Forelimb muscle (tissue), 1 donor: ENCODE results near the gene BTBD2. TPM values are rescaled to one million over a fixed set of nuclear protein-coding genes. Genes with fewer than 3 reads are reported as not detected.

Experiments used
- DNase-seq: peaks from one replicate; pipeline ENCODE4 v3.0.0-alpha.2; 2013; ENCODE audit warnings: low read depth
- polyA plus RNA-seq: library from polyadenylated mRNA; unstranded; fragments of 120-200 nt; gene quantifications from one replicate; pipeline ENCODE4 v1.2.1, GENCODE V29; 2013; ENCODE audit not compliant: insufficient read length

BTBD2 gene
- polyA plus RNA-seq, 1 donor: 68.1 TPM

DNA sequence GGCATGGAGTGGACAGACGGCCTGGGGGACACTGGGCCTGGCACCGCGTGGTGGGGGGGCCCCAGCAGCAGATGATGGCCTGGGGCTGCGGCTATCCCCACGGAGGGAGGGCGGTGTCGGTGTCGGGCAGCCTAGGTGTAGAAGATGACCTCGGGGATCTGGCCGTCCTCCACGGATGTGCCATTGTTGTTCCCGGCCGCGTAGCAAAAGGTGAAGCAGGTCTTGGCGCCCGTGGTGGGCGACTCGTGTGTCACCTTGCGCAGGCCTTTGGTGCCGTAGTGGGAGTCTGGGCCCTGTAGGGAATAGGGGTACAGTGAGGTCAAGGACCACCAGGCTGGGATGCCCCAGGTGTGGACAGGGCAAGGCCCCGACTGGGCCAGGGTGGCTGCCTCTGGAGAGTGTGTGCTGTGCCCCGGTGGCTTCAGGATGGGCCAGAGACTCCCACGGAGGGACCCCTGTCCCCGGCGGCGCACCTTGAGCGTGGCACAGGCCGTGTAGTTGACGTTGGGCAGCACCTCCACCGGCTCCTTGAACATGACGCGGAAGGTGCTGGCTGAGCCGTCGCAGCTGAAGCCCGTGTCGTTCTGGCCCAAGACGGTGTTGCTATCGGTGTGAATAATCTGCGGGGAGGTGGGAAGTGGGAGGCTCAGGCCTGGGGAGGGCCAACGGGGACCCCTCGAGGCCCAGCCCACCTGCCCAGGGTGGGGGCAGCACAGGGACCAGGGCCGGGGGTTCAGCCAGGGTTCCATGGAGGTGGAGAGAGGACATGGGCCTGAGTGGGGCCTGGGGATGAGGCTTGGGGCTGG is 29.0 kb downstream of the BTBD2 start:
- no peak for DNase-seq

- DNase-seq: no peak
Measured at GRCh38 chr19:1985588-1986356, 29.7 kb downstream of the BTBD2 start.

GRCh38 chr19:1984357-1984756 is 31.2 kb downstream of the BTBD2 start:
- DNase-seq: no peak

DNA sequence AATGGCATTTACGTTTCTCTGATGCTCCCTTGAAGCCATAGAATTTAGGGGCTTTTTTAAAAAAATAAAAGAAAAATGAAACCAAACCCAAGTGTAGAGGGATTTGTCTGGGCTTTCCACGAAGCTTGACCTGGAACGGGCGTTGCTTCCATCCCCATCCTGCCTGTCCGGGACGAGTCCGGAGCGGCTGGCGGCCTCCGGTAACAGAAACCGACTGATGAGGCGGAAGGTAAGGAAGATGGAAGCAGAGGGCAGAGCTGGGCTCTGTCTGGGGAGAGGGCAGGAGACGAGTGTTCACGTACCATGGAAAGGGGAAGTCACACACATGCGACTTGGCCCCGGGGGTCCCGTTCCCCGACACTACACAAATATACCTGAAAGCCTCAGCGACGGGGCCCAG is 34.3 kb downstream of the BTBD2 start:
- no peak for DNase-seq

GRCh38 chr19:1980809-1981181 is 34.7 kb downstream of the BTBD2 start:
- DNase-seq: no peak

- no peak for DNase-seq
Measured at GRCh38 chr19:1980091-1980808, 35.3 kb downstream of the BTBD2 start.

DNA sequence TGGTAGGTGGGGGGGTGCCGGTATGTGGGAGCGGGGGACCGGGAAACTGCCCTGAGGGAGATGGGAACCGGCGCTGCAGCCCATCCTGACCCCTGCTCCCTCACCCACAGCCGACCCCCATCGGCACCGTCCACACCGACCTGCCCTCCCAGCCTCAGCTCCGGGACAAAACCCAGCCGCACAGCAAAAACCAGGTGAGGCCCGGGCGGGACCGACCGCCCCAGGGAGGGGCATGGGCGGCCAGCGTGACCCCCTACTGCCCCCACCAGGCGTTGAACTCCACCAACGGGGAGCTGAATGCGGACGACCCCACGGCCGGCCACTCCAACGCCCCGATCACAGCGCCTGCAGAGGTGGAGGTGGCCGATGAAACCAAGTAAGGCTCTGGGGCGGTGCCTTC is 35.9 kb downstream of the BTBD2 start:
- DNase-seq: no peak

DNA sequence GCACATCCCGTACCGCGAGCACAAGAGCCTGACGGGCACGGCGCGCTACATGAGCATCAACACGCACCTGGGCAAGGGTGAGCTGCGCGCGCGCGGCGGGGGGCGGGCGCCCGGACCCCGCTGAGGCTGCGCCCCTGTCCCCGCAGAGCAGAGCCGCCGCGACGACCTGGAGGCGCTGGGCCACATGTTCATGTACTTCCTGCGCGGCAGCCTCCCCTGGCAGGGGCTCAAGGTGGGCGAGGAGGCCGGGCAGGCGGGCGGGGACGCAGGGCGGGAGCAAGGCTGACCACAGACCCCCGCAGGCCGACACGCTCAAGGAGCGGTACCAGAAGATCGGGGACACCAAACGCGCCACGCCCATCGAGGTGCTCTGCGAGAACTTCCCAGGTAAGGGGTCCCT is 36.5 kb downstream of the BTBD2 start:
- no peak for DNase-seq

DNA sequence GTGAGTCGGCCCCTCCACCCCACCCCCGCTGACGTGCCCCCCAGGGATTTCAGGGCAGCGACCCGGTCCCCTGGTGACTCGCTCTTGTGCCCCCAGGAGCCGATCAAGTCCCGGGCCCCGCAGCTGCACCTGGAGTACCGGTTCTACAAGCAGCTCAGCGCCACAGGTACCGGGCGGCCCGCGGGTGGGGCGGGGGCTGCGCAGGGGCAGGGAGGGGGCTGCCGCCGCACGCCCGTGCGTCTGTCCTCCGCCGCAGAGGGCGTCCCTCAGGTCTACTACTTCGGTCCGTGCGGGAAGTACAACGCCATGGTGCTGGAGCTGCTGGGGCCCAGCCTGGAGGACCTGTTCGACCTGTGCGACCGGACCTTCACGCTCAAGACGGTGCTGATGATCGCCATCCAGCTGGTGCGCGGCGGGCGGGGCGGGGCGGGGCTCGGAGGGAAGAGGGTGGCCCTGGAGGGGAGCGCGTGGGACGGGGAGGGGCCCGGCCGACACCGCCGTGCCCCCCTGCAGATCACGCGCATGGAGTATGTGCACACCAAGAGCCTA is 37.1 kb downstream of the BTBD2 start:
- DNase-seq: no peak

- no peak for DNase-seq
Measured at GRCh38 chr19:1977120-1977519, 38.4 kb downstream of the BTBD2 start.

DNA sequence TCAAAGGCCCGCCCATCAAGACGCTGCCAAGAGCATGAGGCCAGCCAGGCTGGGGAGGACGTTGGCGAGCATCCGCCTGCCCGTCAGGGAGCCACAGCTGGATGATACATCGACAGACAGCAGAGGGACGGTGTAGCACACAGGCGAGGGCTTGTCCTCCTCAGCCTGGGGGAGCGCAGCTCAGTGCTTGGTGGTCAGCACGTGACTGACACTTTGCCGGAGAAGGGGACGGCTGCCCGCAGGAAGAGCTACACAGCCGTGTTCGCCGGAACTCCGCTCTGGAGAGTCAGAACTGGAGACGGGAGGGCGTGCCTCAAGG is 40.4 kb downstream of the BTBD2 start:
- no peak for DNase-seq

GRCh38 chr19:1974381-1975161 is 40.9 kb downstream of the BTBD2 start:
- no peak for DNase-seq

DNA sequence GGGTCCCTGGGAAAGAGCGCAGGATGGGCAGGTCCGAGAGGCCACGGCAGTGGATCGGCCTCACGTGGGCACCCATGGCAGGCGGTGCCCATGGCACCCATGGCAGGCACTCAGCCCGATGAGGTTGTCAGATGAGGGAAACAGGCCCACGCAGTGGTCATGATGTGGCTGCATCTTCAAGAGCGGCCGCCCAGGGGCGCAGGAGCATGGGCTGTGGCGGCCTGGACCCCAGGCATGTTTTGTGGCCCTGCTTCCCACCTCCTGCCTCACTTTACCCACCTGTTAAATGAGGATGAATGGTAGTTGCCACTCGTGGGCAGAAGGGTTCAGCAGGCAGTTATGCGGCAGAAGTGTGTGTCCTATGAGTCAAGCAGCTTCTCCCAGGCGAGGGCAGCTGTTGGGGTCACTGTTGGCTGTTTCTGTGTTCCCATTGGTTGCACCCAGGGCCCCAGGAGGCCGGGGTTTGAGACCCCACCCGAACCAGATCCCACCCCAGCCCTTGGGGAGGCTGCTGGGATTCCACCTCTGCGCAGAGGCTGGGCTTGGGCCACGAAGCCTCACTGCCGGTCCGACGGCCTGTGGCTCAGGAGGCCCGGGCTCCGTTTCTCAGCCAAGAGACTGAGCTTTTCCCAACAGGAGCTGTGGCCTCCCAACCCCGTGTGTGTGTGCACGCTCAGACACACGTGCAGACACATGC is 44.6 kb downstream of the BTBD2 start:
- DNase-seq: no peak

GRCh38 chr19:1970003-1970805 is 45.3 kb downstream of the BTBD2 start:
- DNase-seq: no peak

DNA sequence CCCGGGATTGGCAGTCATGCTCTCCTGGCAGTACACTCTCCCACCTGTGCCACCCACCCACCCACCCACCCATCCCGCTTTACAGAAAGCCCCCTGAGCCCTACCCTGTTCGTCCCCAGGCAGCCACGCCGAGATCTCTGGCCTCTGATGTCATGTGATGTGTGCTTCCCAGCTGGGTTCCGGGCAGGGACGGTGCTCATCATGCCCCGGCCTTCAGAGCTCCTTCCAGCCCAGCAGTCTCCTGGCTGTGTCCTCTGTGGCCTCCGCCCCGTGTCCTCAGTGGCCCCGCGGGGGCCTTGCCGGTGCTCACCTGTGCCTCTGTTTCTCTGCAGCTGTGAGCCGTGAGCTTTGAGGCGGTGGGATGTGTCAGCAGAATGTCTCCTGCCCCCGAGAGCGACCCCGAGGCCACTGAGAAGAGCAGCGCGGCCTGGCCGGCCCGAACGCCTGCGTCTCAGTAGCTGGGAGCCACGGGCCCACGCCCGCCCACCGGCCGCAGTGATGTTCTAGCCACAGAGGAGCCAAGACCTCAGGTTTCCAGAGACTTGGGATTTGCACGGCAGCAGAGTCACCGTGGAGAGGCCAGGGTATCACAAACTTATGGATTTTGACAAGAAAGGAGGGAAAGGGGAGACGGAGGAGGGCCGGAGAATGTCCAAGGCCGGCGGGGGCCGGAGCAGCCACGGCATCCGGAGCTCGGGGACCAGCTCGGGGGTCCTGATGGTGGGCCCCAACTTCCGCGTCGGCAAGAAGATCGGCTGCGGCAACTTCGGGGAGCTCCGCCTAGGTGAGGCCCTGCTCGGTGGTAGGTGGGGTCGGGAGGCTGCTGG is 46.1 kb downstream of the BTBD2 start:
- no peak for DNase-seq

DNA sequence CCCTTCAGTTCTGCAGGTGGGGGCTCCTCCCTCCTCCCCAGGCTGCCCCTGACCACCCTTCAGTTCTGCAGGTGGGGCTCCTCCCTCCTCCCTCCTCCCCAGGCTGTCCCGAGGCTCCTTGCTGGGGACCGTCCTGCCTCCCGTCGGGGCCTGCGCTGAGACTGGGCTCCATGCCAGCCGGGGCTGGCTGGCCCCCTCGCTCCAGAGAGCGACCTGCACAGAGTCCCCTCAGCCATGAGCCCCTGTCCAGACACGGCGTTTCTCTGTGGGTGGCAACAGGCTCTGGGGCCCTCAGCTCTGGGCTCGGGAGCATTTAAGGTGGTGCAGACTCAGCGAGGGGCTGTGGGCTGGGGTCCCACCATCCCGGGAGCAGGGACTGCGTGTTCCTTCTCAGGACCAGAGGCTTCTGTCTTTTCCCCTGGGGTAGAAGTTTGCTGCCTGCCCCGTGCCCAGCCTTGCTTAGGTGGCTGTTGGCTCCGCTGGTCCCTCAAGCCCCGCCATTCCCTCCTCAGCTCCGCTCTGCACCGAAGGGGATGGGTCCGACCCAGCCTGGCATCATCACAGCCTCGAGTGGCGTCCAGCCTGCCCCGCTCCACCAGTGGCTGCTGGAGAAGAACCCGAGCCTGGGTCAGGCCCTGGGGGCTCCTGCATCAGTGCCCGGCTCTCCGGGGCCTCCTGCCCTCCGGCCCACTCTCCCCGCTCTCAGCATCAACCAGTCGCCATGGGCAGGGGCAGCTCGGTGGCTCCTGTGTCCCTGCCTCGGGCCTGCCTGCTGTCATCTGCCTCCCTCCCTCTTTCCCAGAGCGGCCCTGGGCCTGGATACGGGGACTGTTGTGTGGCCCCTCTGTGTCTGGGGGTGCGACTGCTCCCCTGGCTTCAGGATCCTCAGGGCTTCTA is 47.0 kb downstream of the BTBD2 start:
- DNase-seq: no peak

DNA sequence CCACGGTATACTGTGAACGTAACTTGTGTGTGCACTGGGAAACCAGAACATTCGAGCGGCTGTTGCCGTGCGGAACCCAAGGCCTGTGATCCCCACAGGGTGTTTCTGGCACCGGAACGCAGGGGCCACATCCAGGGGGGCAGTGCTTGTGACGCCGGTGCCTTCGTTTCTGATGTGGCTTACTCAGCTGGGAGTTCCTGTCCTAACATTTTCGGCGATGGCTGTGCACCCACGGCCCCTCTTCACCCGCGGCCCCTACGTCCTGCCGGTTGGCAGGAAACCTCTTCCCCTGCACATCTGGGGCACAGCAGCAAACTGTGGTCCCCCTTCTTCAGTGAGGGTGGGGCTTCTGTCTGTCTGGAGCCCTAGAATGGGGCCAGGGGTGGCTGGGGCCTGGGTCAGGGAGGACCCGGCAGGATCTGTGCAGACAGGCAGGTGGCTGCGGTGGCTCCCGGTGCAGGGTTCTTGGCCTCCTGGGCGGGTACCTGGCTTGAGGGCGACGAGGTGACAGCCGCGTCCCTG is 48.4 kb downstream of the BTBD2 start:
- no peak for DNase-seq

- DNase-seq: no peak
Measured at GRCh38 chr19:1962674-1963073, 52.8 kb downstream of the BTBD2 start.
